H1 (cell line): Measurements from ENCODE around the gene CRHR1. TPM values are rescaled to one million over a fixed set of nuclear protein-coding genes. Genes with fewer than 3 reads are reported as not detected.

Experiments used
- EGR1 ChIP-seq: IDR thresholded peaks from 2 replicates; pipeline ENCODE4 v1.6.1; 2011; ENCODE audit warnings: low read depth, low read length, borderline replicate concordance
- HDAC6 ChIP-seq: IDR thresholded peaks from one replicate; pipeline ENCODE4 v1.7.1; 2012; ENCODE audit warnings: low read depth, mild to moderate bottlenecking, inconsistent platforms, low read length, moderate library complexity
- MAFK ChIP-seq: IDR thresholded peaks from 2 replicates; pipeline ENCODE4 v1.6.1; 2012; ENCODE audit warnings: low read depth, mild to moderate bottlenecking, improper control_type of control experiment, low read length
- SIN3A ChIP-seq, 2 experiments: IDR thresholded peaks in 1 of 2; conservative IDR thresholded peaks in 1 of 2; 2 replicates each; pipeline ENCODE4 v1.6.1; 2011 to 2012; ENCODE audit warnings: low read length in 2 of 2, improper control_type of control experiment in 1 of 2, low read depth in 1 of 2, mild to moderate bottlenecking in 1 of 2
- SP2 ChIP-seq: IDR thresholded peaks from 2 replicates; pipeline ENCODE4 v1.6.1; 2012; ENCODE audit warnings: mild to moderate bottlenecking, low read length, inconsistent platforms
- SUZ12 ChIP-seq: fragments of 200-600 bp; sonication (generic); IDR thresholded peaks from 2 replicates; pipeline ENCODE4 v1.6.1; 2012; ENCODE audit warnings: mild to moderate bottlenecking, inconsistent platforms, low read length, moderate library complexity, mixed read lengths
- TAF7 ChIP-seq: optimal IDR thresholded peaks from 2 replicates; pipeline ENCODE3; 2011; ENCODE audit warnings: low read depth, mild to moderate bottlenecking, inconsistent platforms, low read length, moderate library complexity, borderline replicate concordance
- TEAD4 ChIP-seq: IDR thresholded peaks from 2 replicates; pipeline ENCODE4 v1.6.1; 2012; ENCODE audit warnings: low read depth, low read length, inconsistent platforms, mixed read lengths
- polyA plus RNA-seq, 7 experiments: library from polyadenylated mRNA; depleted of rRNA in 3 of 7; stranded (reverse) in 5 of 7; unstranded in 2 of 7; fragments of >200 nt in 5 of 7; fragments of 200-250 nt in 2 of 7; gene quantifications; 1 replicate in 5 of 7; 2 replicates in 1 of 7; 4 replicates in 1 of 7; pipeline versions ENCODE4 v1.2.1 to v1.2.3, GENCODE V29; 2011 to 2013; ENCODE audit warnings: missing spikeins in 2 of 7, mixed read lengths in 2 of 7
- total RNA-seq: library from RNA; stranded (reverse); fragmentation: NEBNext Ultra II Directional; extraction: Animal tissue kit (Norgen Biotek cat#: 25700); gene quantifications from 2 replicates; pipeline ENCODE4 v1.2.1, GENCODE V29; 2021

The CRHR1 gene
- total and polyA plus RNA-seq, 2 of the 8 experiments (the other 6 are each of a cell fraction or from before 2014, with no cell fraction given) = 0.56 to 1.7 TPM

DNA sequence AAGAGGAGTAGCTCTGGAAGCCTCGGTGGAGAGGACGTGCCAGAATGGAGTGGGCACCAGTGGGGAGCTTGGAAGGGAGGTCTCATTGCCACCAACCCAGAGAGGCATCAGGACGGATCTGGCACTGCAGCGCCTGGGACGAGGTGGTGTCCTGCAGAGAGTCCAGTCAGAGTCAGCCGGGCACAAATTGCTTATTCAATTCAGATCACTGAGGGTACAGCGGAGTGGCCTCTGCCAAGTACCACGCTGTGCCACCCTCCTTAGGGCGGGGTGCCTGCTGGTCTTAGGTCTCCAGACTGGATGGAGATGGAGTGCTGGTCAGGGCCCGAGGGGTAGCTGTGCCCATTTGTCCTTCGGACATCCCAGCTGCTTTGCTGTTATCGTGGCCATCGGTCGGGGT is 41.7 kb downstream of the CRHR1 start (continued):
- TF ChIP-seq MAFK = no peak
- no peak for TF ChIP-seq TAF7
- TF ChIP-seq SIN3A (conservative IDR thresholded peaks at IDR 0.05 in 1 of 2, IDR thresholded peaks at IDR 0.05 in 1 of 2; ENCODE audit: low read depth in 1 of 2, low read length in 2 of 2) = no peak
- no peak for TF ChIP-seq SP2
- TF ChIP-seq TEAD4 = no peak
- no peak for TF ChIP-seq SUZ12
- TF ChIP-seq EGR1 = no peak
- no peak for TF ChIP-seq HDAC6
